Measurements from ENCODE around the gene VSTM2B.

The VSTM2B gene

GRCh38 chr19:29571181-29571580 lies 45.4 kb downstream of the VSTM2B start:
- no peak for DNase-seq

DNA sequence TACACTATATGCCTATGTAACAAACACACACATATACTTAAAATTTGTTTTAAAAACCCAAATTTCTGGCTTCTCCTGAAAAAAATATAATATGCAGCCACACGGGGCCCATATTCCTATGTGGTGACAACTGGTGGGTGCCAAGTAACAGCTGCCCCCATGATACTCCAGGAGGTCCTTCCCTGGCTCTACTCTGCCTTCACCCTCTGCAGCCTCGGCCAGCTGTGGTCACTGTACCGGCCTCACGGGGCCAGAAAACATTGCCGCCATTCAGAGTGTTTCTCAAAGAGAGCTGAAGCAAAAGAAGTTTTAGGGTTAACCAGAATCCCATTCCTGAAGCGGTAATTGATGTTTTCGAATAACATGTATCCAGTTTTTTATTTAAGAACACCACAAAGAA lies 47.7 kb downstream of the VSTM2B start:
- DNase-seq = no peak

GRCh38 chr19:29574510-29574909 lies 48.7 kb downstream of the VSTM2B start:
- no peak for DNase-seq

- peak; percentile 3 for DNase-seq
These were observed 50.3 kb downstream of the VSTM2B start for GRCh38 chr19:29576046-29576606.

- DNase-seq = no peak
These were observed 51.2 kb downstream of the VSTM2B start for GRCh38 chr19:29576761-29577648.

GRCh38 chr19:29577649-29577963 lies 51.8 kb downstream of the VSTM2B start:
- DNase-seq = no peak

DNA sequence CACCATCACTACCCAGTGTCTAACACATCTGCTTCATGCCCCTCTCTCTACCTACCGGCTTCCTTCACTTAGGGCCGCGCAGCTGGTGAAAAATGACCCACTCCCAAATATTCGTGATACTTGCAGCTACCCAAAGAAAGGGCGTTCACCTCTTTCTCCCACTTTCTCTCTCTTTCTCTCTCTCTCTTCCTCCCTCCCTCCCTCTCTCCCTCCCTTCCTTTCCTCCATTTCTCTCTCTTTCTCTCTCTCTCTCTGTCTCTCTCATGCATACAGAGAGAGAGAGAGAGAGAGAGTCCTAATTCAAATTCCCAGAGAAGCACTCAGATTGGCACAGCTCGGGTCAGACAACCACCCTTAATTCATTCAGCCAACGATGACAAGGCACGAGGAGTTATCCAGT lies 52.6 kb downstream of the VSTM2B start:
- DNase-seq = no peak

GRCh38 chr19:29579308-29579910 lies 53.6 kb downstream of the VSTM2B start:
- DNase-seq = no peak

- no peak for DNase-seq
These were observed 55.6 kb downstream of the VSTM2B start for GRCh38 chr19:29581398-29581797.

DNA sequence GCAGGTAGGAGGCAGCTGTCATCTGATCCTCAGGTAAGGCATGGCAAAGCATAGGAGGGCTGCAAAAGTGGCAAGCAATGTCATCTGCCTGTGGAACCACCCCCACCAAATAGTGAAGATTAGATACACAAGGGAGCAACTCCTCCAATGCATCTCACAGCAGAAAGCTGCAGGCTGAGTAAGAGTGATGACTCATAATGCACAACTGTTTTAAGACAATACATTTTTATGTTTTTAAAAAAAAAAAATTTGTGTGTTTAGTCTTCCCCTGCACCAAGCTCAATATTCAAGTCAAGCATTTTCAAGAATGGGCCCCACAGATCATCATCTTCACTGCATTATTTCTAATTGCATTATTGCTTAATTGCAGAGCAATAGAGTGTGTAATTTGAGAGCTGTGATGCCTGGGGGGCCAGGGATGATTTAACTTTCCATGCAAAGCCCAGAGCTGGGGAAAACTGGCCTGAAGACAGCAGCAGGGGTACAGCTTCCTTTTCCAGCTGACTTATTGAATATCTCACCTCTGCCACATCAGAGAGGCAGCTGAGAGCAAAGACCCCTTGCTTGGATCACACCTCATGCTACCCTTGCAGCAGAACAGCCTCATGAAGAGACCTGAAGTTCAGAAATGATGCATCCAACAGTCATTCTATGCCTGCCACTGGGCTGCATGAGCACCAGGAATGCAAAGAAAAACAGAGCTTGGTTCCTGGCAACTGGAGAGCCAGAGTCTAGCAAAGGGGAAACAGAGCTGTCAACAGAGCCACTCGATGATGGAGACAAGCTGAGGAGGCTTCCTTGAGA lies 57.6 kb downstream of the VSTM2B start:
- DNase-seq = no peak

GRCh38 chr19:29586401-29586800 lies 60.6 kb downstream of the VSTM2B start:
- DNase-seq = no peak

DNA sequence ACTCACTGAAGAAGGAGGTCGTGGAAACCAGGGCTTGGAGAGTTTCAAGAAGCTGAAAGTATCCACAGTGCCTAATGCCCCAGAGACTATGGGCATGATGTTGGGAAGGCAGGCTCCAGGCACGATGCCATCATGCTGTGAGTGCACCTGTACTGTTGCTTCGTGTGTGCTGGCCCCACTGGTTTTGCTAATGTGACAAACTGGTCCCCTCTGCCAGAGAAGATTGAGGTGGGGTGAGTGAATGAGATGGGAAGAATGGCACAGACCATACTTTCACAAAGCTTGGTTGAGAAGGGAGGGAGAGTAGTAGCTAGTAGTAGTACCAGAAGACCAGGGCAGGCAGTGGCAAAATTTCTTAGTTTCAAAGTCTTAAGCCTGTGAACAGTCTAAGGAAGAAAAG lies 61.3 kb downstream of the VSTM2B start:
- DNase-seq = no peak

- DNase-seq = no peak
These were observed 61.8 kb downstream of the VSTM2B start for GRCh38 chr19:29587518-29587986.

GRCh38 chr19:29588095-29588494 lies 62.3 kb downstream of the VSTM2B start:
- DNase-seq = no peak

- no peak for DNase-seq
These were observed 64.5 kb downstream of the VSTM2B start for GRCh38 chr19:29590278-29590677.

- DNase-seq = no peak
These were observed 65.9 kb downstream of the VSTM2B start for GRCh38 chr19:29591670-29592069.

GRCh38 chr19:29593869-29594268 lies 68.1 kb downstream of the VSTM2B start:
- no peak for DNase-seq

DNA sequence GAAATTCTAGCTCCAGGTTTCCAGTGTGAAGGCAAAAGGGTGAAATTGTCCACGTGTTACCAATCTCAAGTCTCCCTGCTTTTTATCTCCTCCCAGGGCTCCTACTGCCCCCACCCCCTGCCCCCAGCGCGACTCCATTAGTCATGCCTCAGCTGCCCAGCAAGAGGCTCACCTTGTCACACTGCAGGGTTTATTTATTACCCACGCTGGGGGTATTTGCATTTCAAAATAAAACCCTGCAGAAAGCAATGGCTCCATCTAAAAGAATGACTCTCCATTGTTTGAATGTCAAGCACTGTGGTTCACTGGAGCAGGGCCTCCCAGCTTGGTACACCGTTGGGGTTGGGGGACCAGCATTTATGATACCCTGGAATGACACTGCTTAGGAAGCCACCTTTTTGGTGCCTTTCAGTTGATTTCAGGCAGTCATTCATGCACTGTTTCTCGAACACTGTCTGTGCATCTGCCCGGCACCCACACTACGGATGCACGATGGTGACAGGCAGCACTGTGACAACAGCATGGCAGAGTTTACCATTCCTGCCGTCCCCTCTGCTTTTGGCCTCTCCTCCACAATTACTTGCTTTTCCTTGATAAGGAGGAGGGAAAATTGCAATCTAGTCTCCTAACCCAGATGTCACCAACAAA lies 70.4 kb downstream of the VSTM2B start:
- DNase-seq = no peak

GRCh38 chr19:29596885-29597525 lies 71.2 kb downstream of the VSTM2B start:
- no peak for DNase-seq

- no peak for DNase-seq
These were observed 72.2 kb downstream of the VSTM2B start for GRCh38 chr19:29598036-29598435.

DNA sequence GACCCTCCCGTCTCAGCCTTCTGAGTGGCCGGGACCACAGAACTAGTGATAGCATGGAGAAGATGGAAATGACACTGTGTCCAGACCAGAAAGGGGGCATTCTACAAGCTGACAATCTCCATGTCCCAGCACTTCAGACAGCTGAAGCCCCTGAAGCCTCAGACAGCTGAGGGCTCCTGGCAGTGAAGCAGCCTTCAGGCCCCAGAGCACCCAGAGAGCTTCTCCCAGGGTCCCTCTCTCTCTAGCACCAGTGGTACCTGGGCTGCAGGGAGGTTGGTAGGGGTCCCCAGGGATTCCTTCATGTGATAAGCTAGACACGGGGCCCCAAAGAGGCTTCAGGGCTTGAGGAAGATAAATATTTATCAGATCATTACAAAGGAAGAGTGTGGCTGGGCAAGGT lies 72.7 kb downstream of the VSTM2B start:
- DNase-seq = no peak

DNA sequence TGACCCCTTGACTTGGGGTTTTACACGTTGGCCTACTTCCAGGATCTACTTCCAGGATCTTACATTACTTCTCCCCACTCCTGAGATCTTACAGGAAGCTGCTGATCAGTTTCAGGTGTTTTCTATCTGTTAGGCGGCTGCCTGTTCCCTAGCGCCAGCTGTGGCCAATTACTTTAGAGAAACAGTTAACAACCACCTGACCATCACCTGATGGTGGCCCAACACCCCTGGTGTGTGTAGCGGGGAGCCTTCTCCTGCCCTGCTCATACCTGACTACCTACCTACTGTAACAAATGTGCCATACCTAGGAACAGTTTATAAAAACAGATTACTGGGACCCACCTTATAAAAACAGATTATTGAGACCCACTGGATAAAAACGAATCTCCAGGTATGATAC lies 77.5 kb downstream of the VSTM2B start:
- no peak for DNase-seq
